GM12875 (cell line): ENCODE results near the gene CADM2.

Experiments used
- H3K4me3 ChIP-seq: one replicate; pipeline ENCODE4 v1.5.1; 2011; ENCODE audit warnings: low read depth, low read length, control low read depth
- CTCF ChIP-seq: IDR thresholded peaks from 2 replicates; pipeline ENCODE4 v1.5.1; 2011; ENCODE audit warnings: low read depth, mild to moderate bottlenecking, control low read depth, inconsistent platforms, low read length, moderate library complexity, borderline replicate concordance; ENCODE audit not compliant: insufficient read depth

The CADM2 gene

GRCh38 chr3:85572426-85572825 is 613.6 kb downstream of the CADM2 start:
- no peak for TF ChIP-seq CTCF
- H3K4me3 ChIP-seq: no peak overlapping the region

GRCh38 chr3:85572978-85573377 is 614.2 kb downstream of the CADM2 start:
- no peak overlapping the region for H3K4me3 ChIP-seq
- TF ChIP-seq CTCF: no peak

- no peak for TF ChIP-seq CTCF
- no peak overlapping the region for H3K4me3 ChIP-seq
These were observed 615.4 kb downstream of the CADM2 start for GRCh38 chr3:85574006-85574705.

GRCh38 chr3:85576091-85576690 is 617.4 kb downstream of the CADM2 start:
- H3K4me3 ChIP-seq: no peak overlapping the region
- peak; percentile 74 for TF ChIP-seq CTCF

GRCh38 chr3:85576697-85577200 is 618.0 kb downstream of the CADM2 start:
- no peak for TF ChIP-seq CTCF
- H3K4me3 ChIP-seq: no peak overlapping the region

GRCh38 chr3:85584779-85585356 is 626.1 kb downstream of the CADM2 start:
- no peak for TF ChIP-seq CTCF
- H3K4me3 ChIP-seq: no peak overlapping the region
